ENCODE data around the gene MAPK8IP1.

Gene MAPK8IP1

GRCh38 chr11:45945397-45945999, 60.0 kb downstream of the MAPK8IP1 start:
- DNase-seq (ENCODE audit: low read depth): no peak

- DNase-seq (ENCODE audit: low read depth): no peak
Measured at GRCh38 chr11:45947885-45948284, 62.4 kb downstream of the MAPK8IP1 start.

GRCh38 chr11:45948356-45948755, 62.9 kb downstream of the MAPK8IP1 start:
- no peak for DNase-seq (ENCODE audit: low read depth)

GRCh38 chr11:45949992-45950407, 64.5 kb downstream of the MAPK8IP1 start:
- no peak for DNase-seq (ENCODE audit: low read depth)
